T-helper 1 cell treated with Interleukin-12 subunit alpha and Interleukin-12 subunit beta and Interleukin-4 antibody, amounts not matched to agents 30 ng/mL and 1 ng/mL, for 36 hours (primary cell): ENCODE results near the gene MCCC1. TPM values are rescaled to one million over a fixed set of nuclear protein-coding genes. Genes with fewer than 3 reads are reported as not detected.

Experiments
- intact Hi-C: fragments of 100-400 bp; cut with micrococcal nuclease; formaldehyde crosslinking; loops from one replicate; pipeline ENCODE4 v1.15.1; 2024
- total RNA-seq: library from RNA; stranded (reverse); gene quantifications from 2 replicates; pipeline ENCODE4 v1.2.3, GENCODE V29; 2022

The MCCC1 gene
- total RNA-seq, 1 donor from 2014 or later = 23.4 TPM

GRCh38 chr3:182989566-182989965 is 109.7 kb downstream of the MCCC1 start:
- intact Hi-C loops = no loop called here

DNA sequence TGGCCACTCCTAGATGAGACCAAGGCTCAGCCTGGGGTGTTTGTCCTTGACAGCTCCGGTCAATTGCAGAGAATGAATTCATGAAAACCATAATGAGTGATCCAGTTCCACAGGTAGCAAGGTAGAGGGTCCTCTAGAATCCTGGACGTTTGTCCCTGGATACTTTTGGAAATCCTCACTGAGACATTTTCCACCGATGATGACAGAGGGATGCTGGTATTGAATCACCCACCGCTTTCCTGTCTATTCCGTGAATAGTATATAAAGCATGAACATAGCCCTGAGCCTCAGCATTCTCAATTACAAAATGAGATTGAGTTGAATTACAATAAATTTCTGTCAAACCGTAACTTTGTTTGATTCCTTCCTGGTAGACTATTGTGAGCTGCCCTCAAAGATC is 113.3 kb downstream of the MCCC1 start:
- intact Hi-C loops = no loop called here

DNA sequence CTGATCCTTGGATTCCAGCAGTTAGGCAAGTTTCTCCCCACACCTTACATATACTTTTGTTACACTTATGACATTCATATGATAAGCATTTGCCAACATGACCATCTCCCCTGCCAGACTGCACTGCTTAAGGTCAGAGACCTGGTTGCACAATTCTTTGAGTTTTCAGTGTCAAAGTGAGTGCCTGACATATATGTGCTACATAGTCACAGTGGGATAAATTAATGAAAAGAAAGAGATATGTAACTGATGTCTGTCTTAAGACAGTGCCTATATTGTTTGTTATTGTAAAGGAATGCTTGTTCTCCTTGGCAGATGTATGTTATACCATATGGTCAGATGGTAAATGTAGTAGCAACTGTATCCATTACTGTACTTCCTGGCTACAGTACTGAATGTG is 115.4 kb downstream of the MCCC1 start:
- intact Hi-C loops = loop anchor here (5.0 kb wide), 1 partner anchor 653 kb away; the partner anchor contains the start of gene KLHL24

- intact Hi-C loops = loop anchor here (2.0 to 5.0 kb wide), 2 partner anchors 182 to 656 kb away; partner anchors contain the start of genes KLHL24 and LAMP3
These were observed 118.3 kb downstream of the MCCC1 start for GRCh38 chr3:182981038-182981380.

GRCh38 chr3:182980204-182981037 is 118.9 kb downstream of the MCCC1 start, which contains the start of gene DCUN1D1:
Gene DCUN1D1 (minus strand): TSS chr3:182980538. CDS start chr3:182980489, 49 bp downstream.
- intact Hi-C loops = loop anchor here (1.0 to 5.0 kb wide), 3 partner anchors 119 to 657 kb away; partner anchors contain the start of genes KLHL24, LAMP3 and MCCC1

GRCh38 chr3:182979674-182980191 is 119.6 kb downstream of the MCCC1 start:
- intact Hi-C loops = loop anchor here (1.0 to 5.0 kb wide), 7 partner anchors 11 to 718 kb away; partner anchors contain the start of genes KLHL24, LAMP3, MCCC1 and YEATS2

- intact Hi-C loops = loop anchor here (1.0 to 5.0 kb wide), 4 partner anchors 11 to 718 kb away; partner anchors contain the start of gene YEATS2
These were observed 120.1 kb downstream of the MCCC1 start for GRCh38 chr3:182979103-182979673.

DNA sequence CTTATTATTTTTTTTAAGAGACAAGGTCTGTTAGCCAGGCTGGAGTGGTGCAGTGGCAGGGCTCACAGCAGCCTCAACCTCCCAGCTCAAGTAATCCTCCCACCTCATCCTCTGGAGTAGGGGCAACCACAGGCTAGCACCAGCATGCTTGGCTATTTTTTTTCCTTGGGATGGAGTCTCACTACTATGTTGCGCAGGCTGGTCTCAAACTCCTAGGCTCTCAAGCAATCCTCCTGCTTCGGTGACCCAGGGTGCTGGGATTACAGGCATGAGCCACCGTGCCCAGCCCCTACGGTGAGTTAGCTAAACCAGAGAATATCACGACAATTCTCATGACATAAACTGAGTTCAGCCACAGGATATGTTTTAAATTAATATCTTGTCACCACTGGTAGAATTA is 120.9 kb downstream of the MCCC1 start:
- intact Hi-C loops = loop anchor here (2.0 to 5.0 kb wide), 2 partner anchors 14 to 719 kb away; partner anchors contain the start of gene YEATS2

GRCh38 chr3:182973047-182973446 is 126.2 kb downstream of the MCCC1 start:
- intact Hi-C loops = no loop called here

GRCh38 chr3:182972387-182972786 is 126.9 kb downstream of the MCCC1 start:
- intact Hi-C loops = no loop called here

GRCh38 chr3:182971637-182972036 is 127.7 kb downstream of the MCCC1 start:
- intact Hi-C loops = no loop called here

GRCh38 chr3:182970811-182971418 is 128.4 kb downstream of the MCCC1 start:
- intact Hi-C loops = no loop called here

DNA sequence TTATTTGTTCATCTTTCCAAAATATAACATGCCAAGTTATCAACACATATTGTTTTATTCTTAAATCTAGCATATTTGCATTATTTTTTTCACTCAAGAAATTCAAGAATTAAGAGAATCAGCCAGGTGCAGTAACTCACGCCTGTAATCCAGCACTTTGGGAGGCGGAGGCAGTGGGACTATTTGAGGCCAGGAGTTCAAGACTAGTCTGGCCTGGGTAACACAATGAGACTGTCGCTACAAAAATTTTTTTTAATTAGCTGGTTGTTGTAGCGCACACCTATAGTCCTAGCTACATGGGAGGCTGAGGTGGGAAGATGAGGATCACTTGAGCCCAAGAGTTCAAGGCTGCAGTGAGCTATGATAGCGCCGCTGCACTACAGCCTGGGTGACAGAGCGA is 129.4 kb downstream of the MCCC1 start:
- intact Hi-C loops = loop anchor here (2.0 to 5.0 kb wide), 3 partner anchors 61 to 317 kb away; partner anchors contain the start of gene ATP11B

- intact Hi-C loops = loop anchor here (2.0 to 5.0 kb wide), 3 partner anchors 60 to 318 kb away; partner anchors contain the start of gene ATP11B
These were observed 130.0 kb downstream of the MCCC1 start for GRCh38 chr3:182969277-182969676.

DNA sequence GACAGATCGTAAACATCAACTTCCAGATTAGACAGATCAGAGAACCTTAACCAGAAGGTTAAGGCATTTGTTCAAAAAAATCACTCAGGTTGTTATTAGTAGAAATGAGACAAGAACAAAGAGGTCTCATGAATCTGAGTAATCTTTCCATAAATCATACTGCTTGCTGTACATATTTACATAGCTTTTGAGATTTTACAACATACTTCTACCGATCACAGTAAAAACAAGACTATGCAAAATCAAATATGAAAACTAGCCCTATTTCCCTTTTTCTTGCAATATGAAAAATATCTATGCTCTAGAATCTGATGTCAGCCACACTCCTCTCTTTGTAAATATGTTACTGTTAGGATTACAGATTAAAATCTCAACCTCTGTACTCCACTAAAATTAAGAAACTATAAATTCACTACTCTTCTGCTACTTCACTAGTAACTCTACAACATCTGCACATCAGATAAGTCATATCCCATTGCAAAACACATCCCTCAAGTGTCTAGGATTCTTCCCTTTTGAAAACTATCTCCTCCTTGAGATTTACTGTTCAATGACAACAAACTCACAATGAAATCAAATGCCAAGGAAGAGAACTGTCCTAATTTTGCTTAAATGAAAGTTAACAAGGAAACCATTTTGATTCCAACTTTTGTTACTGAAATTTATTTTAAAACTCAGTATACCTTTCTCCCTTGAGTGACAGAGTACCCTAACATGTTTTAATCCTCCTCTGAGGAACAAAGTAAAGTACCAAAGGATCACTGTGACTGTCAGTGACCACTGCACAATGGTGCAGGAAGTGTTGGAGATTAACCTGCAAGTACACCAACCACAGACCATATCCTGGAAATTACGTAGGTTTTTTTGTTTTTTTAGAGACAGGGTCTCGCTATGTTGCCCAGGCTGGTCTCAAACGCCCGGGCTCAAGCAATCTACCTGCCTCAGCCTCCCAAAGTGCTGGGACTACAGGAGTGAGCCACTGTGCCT is 131.8 kb downstream of the MCCC1 start:
- intact Hi-C loops = loop anchor here (1.0 to 5.0 kb wide), 5 partner anchors 12 to 320 kb away; partner anchors contain the start of genes ATP11B and MCCC1

DNA sequence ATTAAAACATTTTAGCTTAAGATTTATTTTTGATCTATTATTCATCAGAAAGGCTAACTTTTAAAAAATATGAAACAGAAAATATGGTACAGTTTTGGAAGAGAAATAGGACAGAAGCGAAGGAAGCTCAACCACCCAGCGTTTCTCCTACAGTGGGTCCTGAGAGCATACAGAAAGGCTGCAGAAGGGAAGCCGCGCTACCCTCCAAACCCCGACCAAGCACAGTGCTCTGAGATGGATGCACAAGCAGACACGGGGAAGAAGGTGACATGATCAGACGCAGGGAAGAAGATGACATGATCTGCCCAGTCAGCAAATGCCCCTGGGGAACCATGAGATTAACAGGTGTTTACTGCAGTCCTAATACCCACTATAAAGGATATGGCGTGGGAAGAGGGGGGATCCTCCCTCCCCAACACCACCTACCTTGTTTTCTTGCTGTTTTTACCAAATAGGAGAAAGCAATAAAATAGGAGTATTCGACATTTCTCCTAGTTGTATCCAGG is 133.4 kb downstream of the MCCC1 start:
- intact Hi-C loops = loop anchor here (2.0 to 5.0 kb wide), 4 partner anchors 13 to 321 kb away; partner anchors contain the start of genes ATP11B and MCCC1
